OCI-LY3 (cell line): Measurements from ENCODE around the gene MRPL50.

Experiments used
- CTCF ChIP-seq: fragments of 200-600, 300-600 bp; sonication (generic); IDR thresholded peaks from 2 replicates; pipeline ENCODE4 v1.5.1; 2014; ENCODE audit warnings: antibody characterized with exemption, low read length, low read depth
- EZH2phosphoT487 ChIP-seq: fragments of 200-600 bp; shearing (Covaris generic); IDR thresholded peaks from 2 replicates; pipeline ENCODE4 v1.6.1; 2018; ENCODE audit warnings: antibody characterized with exemption, mixed run types, low read depth

DNA sequence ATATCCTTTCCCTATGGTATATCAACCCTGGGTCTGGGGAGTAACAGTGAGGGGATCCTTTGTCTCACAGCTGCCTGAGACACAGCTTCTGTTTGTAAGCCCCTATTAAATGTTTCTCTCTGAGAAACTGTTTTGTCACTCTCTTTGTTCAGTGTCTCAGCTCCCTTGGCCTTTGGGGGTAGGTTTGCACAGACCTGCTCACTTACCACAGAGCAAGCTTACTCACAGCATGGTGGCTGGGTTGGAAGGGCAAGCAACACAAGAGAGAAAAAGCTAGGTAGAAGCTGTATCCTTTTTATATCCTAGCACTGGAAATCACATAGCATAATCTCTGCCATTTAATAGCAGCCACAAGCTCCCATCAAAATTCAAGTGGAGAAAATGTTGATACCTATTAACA is 18.1 kb downstream of the MRPL50 start:
- TF ChIP-seq CTCF: no peak
- TF ChIP-seq EZH2phosphoT487: no peak
